ENCODE results near the gene TGFB2. TPM values are rescaled to one million over a fixed set of nuclear protein-coding genes. Genes with fewer than 3 reads are reported as not detected.

TGFB2 gene
- total and polyA plus RNA-seq, 2 experiments from 2014 or later: 13.6 to 17.1 TPM

- Histone ChIP-seq H3K4me2 (no peak overlapping the region), H3K4me1 (ENCODE audit: insufficient read depth) (no peaks in the 10 kb centered on the region), H3K9me2 (replicated peaks; ENCODE audit: insufficient read depth) (no peaks in the 10 kb centered on the region), H4K20me1 (ENCODE audit: insufficient read depth, poor library complexity, severe bottlenecking) (no peaks in the 10 kb centered on the region), H3K4me3 (no peak overlapping the region), H2AFZ (no peak overlapping the region), H3K27me3 (no peaks in the 10 kb centered on the region), H3K9me3 (ENCODE audit: low read depth) (no peaks in the 10 kb centered on the region), H3K27ac (no peak overlapping the region), H3K79me2 (no peaks in the 10 kb centered on the region), H3K36me3 (replicated peaks; ENCODE audit: insufficient read depth, low read depth) (no peaks in the 10 kb centered on the region)
- no peak for DNase-seq (ENCODE audit: low spot score)
- TF ChIP-seq EZH2 (IDR thresholded peaks at IDR 0.05; ENCODE audit: borderline replicate concordance) (no peak), EZH2phosphoT487 (IDR thresholded peaks at IDR 0.05; ENCODE audit: low read depth, severe bottlenecking, unreplicated experiment) (no peak), CTCF (IDR thresholded peaks at IDR 0.05; ENCODE audit: poor library complexity) (no peak)
- WGBS (ENCODE audit: low lambda C conversion rate, missing lambda C conversion rate): 92% methylated on average over 5 of the region's 5 CpGs
These were observed 80.7 kb downstream of the TGFB2 start for GRCh38 chr1:218425647-218426342.

GRCh38 chr1:218426343-218426657, 81.2 kb downstream of the TGFB2 start:
- H3K36me3 ChIP-seq (replicated peaks; ENCODE audit: insufficient read depth, low read depth): no peaks in the 10 kb centered on the region
- H3K4me1 ChIP-seq (ENCODE audit: insufficient read depth): no peaks in the 10 kb centered on the region
- H4K20me1 ChIP-seq (ENCODE audit: insufficient read depth, poor library complexity, severe bottlenecking): no peaks in the 10 kb centered on the region
- peak; percentile 35 for DNase-seq (ENCODE audit: low spot score)
- H3K27me3 ChIP-seq: no peaks in the 10 kb centered on the region
- H2AFZ ChIP-seq: no peak overlapping the region
- TF ChIP-seq CTCF (IDR thresholded peaks at IDR 0.05; ENCODE audit: poor library complexity) (no peak), EZH2phosphoT487 (IDR thresholded peaks at IDR 0.05; ENCODE audit: low read depth, severe bottlenecking, unreplicated experiment) (no peak), EZH2 (IDR thresholded peaks at IDR 0.05; ENCODE audit: borderline replicate concordance) (no peak)
- H3K79me2 ChIP-seq: no peaks in the 10 kb centered on the region
- no peak overlapping the region for H3K4me2 ChIP-seq
- no peak overlapping the region for H3K4me3 ChIP-seq
- no peaks in the 10 kb centered on the region for H3K9me3 ChIP-seq (ENCODE audit: low read depth)
- no peaks in the 10 kb centered on the region for H3K9me2 ChIP-seq (replicated peaks; ENCODE audit: insufficient read depth)
- 97% methylated on average over 1 of the region's 1 CpG for WGBS (ENCODE audit: low lambda C conversion rate, missing lambda C conversion rate)
- H3K27ac ChIP-seq: no peak overlapping the region

GRCh38 chr1:218429301-218429700, 84.2 kb downstream of the TGFB2 start:
- no peaks in the 10 kb centered on the region for H3K4me1 ChIP-seq (ENCODE audit: insufficient read depth)
- TF ChIP-seq CTCF (IDR thresholded peaks at IDR 0.05; ENCODE audit: poor library complexity) (no peak), EZH2phosphoT487 (IDR thresholded peaks at IDR 0.05; ENCODE audit: low read depth, severe bottlenecking, unreplicated experiment) (no peak), EZH2 (IDR thresholded peaks at IDR 0.05; ENCODE audit: borderline replicate concordance) (no peak)
- no peak for DNase-seq (ENCODE audit: low spot score)
- no peak overlapping the region for H3K4me2 ChIP-seq
- no peaks in the 10 kb centered on the region for H3K36me3 ChIP-seq (replicated peaks; ENCODE audit: insufficient read depth, low read depth)
- no peaks in the 10 kb centered on the region for H3K79me2 ChIP-seq
- no peak overlapping the region for H3K27ac ChIP-seq
- H3K9me2 ChIP-seq (replicated peaks; ENCODE audit: insufficient read depth): no peaks in the 10 kb centered on the region
- no peak overlapping the region for H2AFZ ChIP-seq
- no peaks in the 10 kb centered on the region for H3K9me3 ChIP-seq (ENCODE audit: low read depth)
- no peaks in the 10 kb centered on the region for H3K27me3 ChIP-seq
- no peak overlapping the region for H3K4me3 ChIP-seq
- H4K20me1 ChIP-seq (ENCODE audit: insufficient read depth, poor library complexity, severe bottlenecking): no peaks in the 10 kb centered on the region
